ENCODE data around the gene SLC8A2. TPM values are rescaled to one million over a fixed set of nuclear protein-coding genes. Genes with fewer than 3 reads are reported as not detected.

Gene SLC8A2
- total RNA-seq, 2 donors from 2014 or later, result 0.74 to 2.3 TPM

DNA sequence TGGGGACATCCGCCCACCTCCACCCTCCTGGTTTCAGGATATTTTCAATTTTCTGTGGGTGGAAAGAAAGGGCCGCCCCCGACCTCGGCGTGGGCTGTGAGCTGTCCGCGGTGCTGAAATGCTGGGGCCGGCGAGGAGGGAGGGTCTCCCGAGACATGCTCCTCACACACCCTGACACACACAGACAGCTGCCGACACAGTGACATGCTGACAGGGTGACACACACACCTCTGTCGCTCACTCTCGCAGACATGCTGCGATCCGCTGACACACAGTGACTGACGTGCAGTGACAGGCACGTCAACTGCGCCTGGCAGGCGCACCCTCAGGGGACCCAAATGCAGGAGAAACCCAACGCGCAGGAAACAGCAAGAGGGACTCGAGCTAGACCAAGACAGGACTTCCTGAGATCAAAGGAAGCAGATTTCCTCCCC is 27.3 kb downstream of the SLC8A2 start:
- TF ChIP-seq, protein P1, sequence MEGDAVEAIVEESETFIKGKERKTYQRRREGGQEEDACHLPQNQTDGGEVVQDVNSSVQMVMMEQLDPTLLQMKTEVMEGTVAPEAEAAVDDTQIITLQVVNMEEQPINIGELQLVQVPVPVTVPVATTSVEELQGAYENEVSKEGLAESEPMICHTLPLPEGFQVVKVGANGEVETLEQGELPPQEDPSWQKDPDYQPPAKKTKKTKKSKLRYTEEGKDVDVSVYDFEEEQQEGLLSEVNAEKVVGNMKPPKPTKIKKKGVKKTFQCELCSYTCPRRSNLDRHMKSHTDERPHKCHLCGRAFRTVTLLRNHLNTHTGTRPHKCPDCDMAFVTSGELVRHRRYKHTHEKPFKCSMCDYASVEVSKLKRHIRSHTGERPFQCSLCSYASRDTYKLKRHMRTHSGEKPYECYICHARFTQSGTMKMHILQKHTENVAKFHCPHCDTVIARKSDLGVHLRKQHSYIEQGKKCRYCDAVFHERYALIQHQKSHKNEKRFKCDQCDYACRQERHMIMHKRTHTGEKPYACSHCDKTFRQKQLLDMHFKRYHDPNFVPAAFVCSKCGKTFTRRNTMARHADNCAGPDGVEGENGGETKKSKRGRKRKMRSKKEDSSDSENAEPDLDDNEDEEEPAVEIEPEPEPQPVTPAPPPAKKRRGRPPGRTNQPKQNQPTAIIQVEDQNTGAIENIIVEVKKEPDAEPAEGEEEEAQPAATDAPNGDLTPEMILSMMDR (IDR thresholded peaks at IDR 0.05), result no peak
- intact Hi-C loops (cut with DNase I), result no loop called here
- no peak overlapping the region for H3K9ac ChIP-seq (ENCODE audit: low read depth in 2 of 2, low read length in 2 of 2)
- no peak overlapping the region for H3K4me3 ChIP-seq
- peaks cover 3% of the 10 kb centered on the region for H3K4me1 ChIP-seq
- no peaks in the 10 kb centered on the region for H3K36me3 ChIP-seq
- peaks cover 48% of the 10 kb centered on the region for H3K27me3 ChIP-seq
- H3K9me3 ChIP-seq, result no peaks in the 10 kb centered on the region
- H3K27ac ChIP-seq, result no peak overlapping the region
- no peak for DNase-seq

- DNase-seq, result no peak
- TF ChIP-seq, protein P1 (IDR thresholded peaks at IDR 0.05), result no peak
These were observed 28.4 kb downstream of the SLC8A2 start for GRCh38 chr19:47443331-47443730.

GRCh38 chr19:47438793-47439220 is 32.9 kb downstream of the SLC8A2 start:
- DNase-seq, result no peak
- Histone ChIP-seq H3K36me3 (no peaks in the 10 kb centered on the region), H3K4me3 (no peak overlapping the region), H3K27me3 (peaks cover 6% of the 10 kb centered on the region), H3K4me1 (no peaks in the 10 kb centered on the region), H3K9ac (ENCODE audit: low read depth in 2 of 2, low read length in 2 of 2) (no peak overlapping the region), H3K9me3 (no peaks in the 10 kb centered on the region), H3K27ac (no peak overlapping the region)
- TF ChIP-seq, protein P1 (IDR thresholded peaks at IDR 0.05), result no peak
- intact Hi-C loops (cut with DNase I), result loop anchor here (5.0 kb wide), 1 partner anchor 78 kb away; the partner anchor contains the start of gene NAPA

More at GRCh38 chr19:47443331-47443730, 28.4 kb downstream of the SLC8A2 start:
- Histone ChIP-seq H3K4me1 (peaks cover 3% of the 10 kb centered on the region), H3K9ac (ENCODE audit: low read depth in 2 of 2, low read length in 2 of 2) (no peak overlapping the region), H3K27me3 (peaks cover 46% of the 10 kb centered on the region), H3K4me3 (no peak overlapping the region), H3K9me3 (no peaks in the 10 kb centered on the region), H3K27ac (no peak overlapping the region), H3K36me3 (no peaks in the 10 kb centered on the region)
- intact Hi-C loops (cut with DNase I), result no loop called here

GRCh38 chr19:47437500-47437899 is 34.2 kb downstream of the SLC8A2 start:
- no peak overlapping the region for H3K4me3 ChIP-seq
- H3K36me3 ChIP-seq, result no peaks in the 10 kb centered on the region
- H3K9ac ChIP-seq (ENCODE audit: low read depth in 2 of 2, low read length in 2 of 2), result no peak overlapping the region
- H3K4me1 ChIP-seq, result no peaks in the 10 kb centered on the region
- intact Hi-C loops (cut with DNase I), result loop anchor here (2.0 to 5.0 kb wide), 2 partner anchors 80 to 269 kb away; partner anchors contain the start of gene NAPA
- no peak for DNase-seq
- no peaks in the 10 kb centered on the region for H3K27me3 ChIP-seq
- TF ChIP-seq, protein P1 (IDR thresholded peaks at IDR 0.05), result no peak
- no peaks in the 10 kb centered on the region for H3K9me3 ChIP-seq
- no peak overlapping the region for H3K27ac ChIP-seq

DNA sequence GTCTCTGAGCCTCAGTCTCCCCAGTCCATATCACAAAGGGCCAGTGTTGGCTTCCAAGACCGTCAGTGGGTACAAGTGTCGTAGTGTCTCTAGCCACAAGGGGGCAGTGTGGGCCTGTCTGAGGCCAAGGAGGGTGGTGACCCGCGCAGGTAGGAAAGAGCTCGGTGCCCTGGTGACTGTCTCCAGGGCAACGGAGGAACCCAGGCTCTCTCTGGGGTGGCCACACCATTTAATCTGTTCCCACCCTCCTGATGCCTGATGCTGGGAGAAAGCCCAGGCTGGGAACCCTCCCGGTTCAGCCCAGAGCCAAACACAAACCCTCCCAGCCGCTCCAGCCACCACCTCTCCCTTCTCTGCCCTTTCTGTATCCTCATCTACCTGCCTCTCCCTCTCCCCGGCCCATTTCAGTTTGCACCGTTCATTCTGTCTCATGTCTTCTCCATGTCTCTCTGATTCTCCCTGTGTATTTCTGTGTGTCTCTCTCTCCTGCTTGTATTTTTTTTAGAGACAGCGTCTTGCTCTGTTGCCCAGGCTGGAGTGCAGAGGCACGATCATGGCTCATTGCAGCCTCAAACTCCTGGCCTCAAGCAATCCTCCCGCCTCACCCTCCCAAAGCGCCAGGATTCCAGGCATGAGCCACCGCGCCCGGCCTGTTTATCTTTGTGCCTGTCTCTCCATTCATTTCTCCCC is 34.8 kb downstream of the SLC8A2 start:
- no peak overlapping the region for H3K4me3 ChIP-seq
- H3K27ac ChIP-seq, result no peak overlapping the region
- DNase-seq, result peak; percentile 82
- no peaks in the 10 kb centered on the region for H3K4me1 ChIP-seq
- no peaks in the 10 kb centered on the region for H3K36me3 ChIP-seq
- TF ChIP-seq, protein P1 (IDR thresholded peaks at IDR 0.05), result peak; percentile 82
- H3K9me3 ChIP-seq, result no peaks in the 10 kb centered on the region
- H3K27me3 ChIP-seq, result no peaks in the 10 kb centered on the region
- intact Hi-C loops (cut with DNase I), result loop anchor here (2.0 to 5.0 kb wide), 2 partner anchors 80 to 270 kb away; partner anchors contain the start of gene NAPA
- H3K9ac ChIP-seq (ENCODE audit: low read depth in 2 of 2, low read length in 2 of 2), result no peak overlapping the region
